ENCODE measurements around the gene OSBP2.

The OSBP2 gene

GRCh38 chr22:30884211-30885000 lies 189.7 kb downstream of the OSBP2 start:
- DNase-seq, result no peak

- no peak for DNase-seq
These were observed 190.3 kb downstream of the OSBP2 start for GRCh38 chr22:30885001-30885366.

GRCh38 chr22:30885591-30885990 lies 190.9 kb downstream of the OSBP2 start:
- no peak for DNase-seq

GRCh38 chr22:30887453-30887852 lies 192.8 kb downstream of the OSBP2 start:
- no peak for DNase-seq

GRCh38 chr22:30887861-30888260 lies 193.2 kb downstream of the OSBP2 start:
- DNase-seq, result no peak

- no peak for DNase-seq
These were observed 194.8 kb downstream of the OSBP2 start for GRCh38 chr22:30889268-30889995.

- DNase-seq, result no peak
These were observed 195.4 kb downstream of the OSBP2 start for GRCh38 chr22:30889996-30890480.

- DNase-seq, result peak; percentile 29
These were observed 196.2 kb downstream of the OSBP2 start for GRCh38 chr22:30890686-30891442.

GRCh38 chr22:30891443-30891755 lies 196.7 kb downstream of the OSBP2 start:
- no peak for DNase-seq

- no peak for DNase-seq
These were observed 197.1 kb downstream of the OSBP2 start for GRCh38 chr22:30891781-30892180.

GRCh38 chr22:30892286-30892685 lies 197.6 kb downstream of the OSBP2 start:
- DNase-seq, result no peak

GRCh38 chr22:30892731-30893221 lies 198.1 kb downstream of the OSBP2 start:
- DNase-seq, result no peak

GRCh38 chr22:30893434-30894370 lies 199.0 kb downstream of the OSBP2 start:
- no peak for DNase-seq

GRCh38 chr22:30894371-30894740 lies 199.7 kb downstream of the OSBP2 start:
- DNase-seq, result no peak

GRCh38 chr22:30902496-30903357 lies 208.1 kb downstream of the OSBP2 start:
- DNase-seq, result no peak

GRCh38 chr22:30903876-30904460 lies 209.3 kb downstream of the OSBP2 start:
- no peak for DNase-seq

GRCh38 chr22:30905696-30906341 lies 211.1 kb downstream of the OSBP2 start:
- DNase-seq, result no peak

- no peak for DNase-seq
These were observed 211.7 kb downstream of the OSBP2 start for GRCh38 chr22:30906411-30906810.

- no peak for DNase-seq
These were observed 212.3 kb downstream of the OSBP2 start for GRCh38 chr22:30906946-30907345.

- DNase-seq, result no peak
These were observed 213.4 kb downstream of the OSBP2 start for GRCh38 chr22:30908051-30908461.

Measured in CD4-positive, alpha-beta T cell treated with Interleukin-6 for 4 hours (primary cell).